H9 (cell line): Measurements from ENCODE around the gene HOXB1. TPM values are rescaled to one million over a fixed set of nuclear protein-coding genes. Genes with fewer than 3 reads are reported as not detected.

Experiments
- DNase-seq: peaks from one replicate; pipeline ENCODE4 v3.0.0-alpha.2; 2017
- H2AFZ ChIP-seq: one replicate; pipeline ENCODE4 v1.6.1; 2013; ENCODE audit warnings: mild to moderate bottlenecking, low read length, control low read depth, moderate library complexity
- H2AK5ac ChIP-seq: 2 replicates; pipeline ENCODE4 v1.6.1; 2013; ENCODE audit warnings: low read length, control low read depth, mixed read lengths; ENCODE audit not compliant: insufficient read length
- H2BK120ac ChIP-seq: one replicate; pipeline ENCODE4 v1.6.1; 2013; ENCODE audit warnings: low read depth, mild to moderate bottlenecking, low read length, control low read depth, inconsistent platforms; ENCODE audit not compliant: poor library complexity, severe bottlenecking
- H2BK12ac ChIP-seq: 2 replicates; pipeline ENCODE4 v1.6.1; 2013; ENCODE audit warnings: low read length, control low read depth, mixed read lengths, low read depth; ENCODE audit not compliant: insufficient read length
- H2BK15ac ChIP-seq: 2 replicates; pipeline ENCODE4 v1.6.1; 2013; ENCODE audit warnings: low read depth, low read length, control low read depth
- H2BK20ac ChIP-seq: one replicate; pipeline ENCODE4 v1.6.1; 2013; ENCODE audit warnings: low read depth, mild to moderate bottlenecking, low read length, control low read depth, inconsistent platforms; ENCODE audit not compliant: poor library complexity, severe bottlenecking
- H2BK5ac ChIP-seq: 2 replicates; pipeline ENCODE4 v1.6.1; 2013; ENCODE audit warnings: low read length, control low read depth, mixed read lengths; ENCODE audit not compliant: insufficient read length
- H3K14ac ChIP-seq: 2 replicates; pipeline ENCODE4 v1.6.1; 2013; ENCODE audit warnings: low read length, control low read depth; ENCODE audit not compliant: insufficient read depth
- H3K18ac ChIP-seq: 2 replicates; pipeline ENCODE4 v1.6.1; 2013; ENCODE audit warnings: low read depth, mild to moderate bottlenecking, mixed read lengths, low read length, control low read depth; ENCODE audit not compliant: insufficient read length
- H3K23ac ChIP-seq: 2 replicates; pipeline ENCODE4 v1.6.1; 2013; ENCODE audit warnings: low read length, control low read depth, mixed read lengths, low read depth; ENCODE audit not compliant: insufficient read length
- H3K23me2 ChIP-seq: 2 replicates; pipeline ENCODE4 v1.6.1; 2013; ENCODE audit warnings: low read depth, mild to moderate bottlenecking, mixed read lengths, low read length, control low read depth; ENCODE audit not compliant: insufficient read length, poor library complexity, severe bottlenecking
- H3K27ac ChIP-seq: 2 replicates; pipeline ENCODE4 v1.5.1; 2013; ENCODE audit warnings: low read length, control low read depth, mixed read lengths, low read depth; ENCODE audit not compliant: insufficient read length
- H3K27me3 ChIP-seq: 2 replicates; pipeline ENCODE4 v1.6.1; 2013; ENCODE audit warnings: low read length, control low read depth, inconsistent platforms; ENCODE audit not compliant: insufficient read depth
- H3K4ac ChIP-seq: 2 replicates; pipeline ENCODE4 v1.6.1; 2013; ENCODE audit warnings: low read depth, mild to moderate bottlenecking, control low read depth, inconsistent platforms, low read length, moderate library complexity
- H3K4me1 ChIP-seq: 2 replicates; pipeline ENCODE4 v1.6.1; 2013; ENCODE audit warnings: low read length, control low read depth, inconsistent platforms; ENCODE audit not compliant: insufficient read depth
- H3K4me2 ChIP-seq: 2 replicates; pipeline ENCODE4 v1.6.1; 2013; ENCODE audit warnings: low read length, control low read depth, mixed read lengths; ENCODE audit not compliant: insufficient read length, insufficient read depth
- H3K56ac ChIP-seq: 2 replicates; pipeline ENCODE4 v1.6.1; 2013; ENCODE audit warnings: low read depth, mild to moderate bottlenecking, mixed read lengths, low read length, control low read depth; ENCODE audit not compliant: insufficient read length
- H3K79me1 ChIP-seq: 2 replicates; pipeline ENCODE4 v1.6.1; 2013; ENCODE audit warnings: low read depth, mild to moderate bottlenecking, moderate library complexity, low read length, control low read depth, inconsistent platforms; ENCODE audit not compliant: insufficient read depth, poor library complexity, severe bottlenecking
- H3K79me2 ChIP-seq: 2 replicates; pipeline ENCODE4 v1.6.1; 2013; ENCODE audit warnings: low read length, control low read depth, inconsistent platforms; ENCODE audit not compliant: insufficient read depth
- H3K9ac ChIP-seq: 2 replicates; pipeline ENCODE4 v1.6.1; 2013; ENCODE audit warnings: low read length, control low read depth, mixed read lengths; ENCODE audit not compliant: insufficient read length; ENCODE audit errors: extremely low read depth
- H3K9me3 ChIP-seq: one replicate; pipeline ENCODE4 v1.6.1; 2013; ENCODE audit warnings: low read depth, low read length, inconsistent platforms; ENCODE audit not compliant: control insufficient read depth
- H3T11ph ChIP-seq: one replicate; pipeline ENCODE4 v1.6.1; 2013; ENCODE audit warnings: mild to moderate bottlenecking, low read length, control low read depth, inconsistent platforms
- H4K20me1 ChIP-seq: one replicate; pipeline ENCODE4 v1.6.1; 2013; ENCODE audit not compliant: control insufficient read depth, insufficient read length, insufficient read depth
- H4K5ac ChIP-seq: 2 replicates; pipeline ENCODE4 v1.6.1; 2013; ENCODE audit warnings: low read depth, mild to moderate bottlenecking, mixed read lengths, low read length, control low read depth; ENCODE audit not compliant: insufficient read length
- H4K8ac ChIP-seq: replicated peaks from 2 replicates; pipeline ENCODE4 v1.6.1; 2013; ENCODE audit warnings: low read length, control low read depth, mixed read lengths, low read depth; ENCODE audit not compliant: insufficient read length
- H4K91ac ChIP-seq: 2 replicates; pipeline ENCODE4 v1.6.1; 2013; ENCODE audit warnings: low read depth, mild to moderate bottlenecking, moderate library complexity, mixed read lengths, low read length, control low read depth; ENCODE audit not compliant: insufficient read length
- H3K27ac Mint-ChIP-seq, 3 experiments: 2 replicates in 2 of 3; 3 replicates in 1 of 3; pipeline ENCODE4 v1.8.0; 2020 to 2021; ENCODE audit warnings: mixed read lengths in 3 of 3, mild to moderate bottlenecking in 1 of 3, moderate library complexity in 1 of 3
- H3K27me3 Mint-ChIP-seq: 2 replicates; pipeline ENCODE4 v1.8.0; 2021; ENCODE audit warnings: low read depth, mild to moderate bottlenecking, moderate library complexity, mixed read lengths
- H3K36me3 Mint-ChIP-seq, 3 experiments: 2 replicates in 2 of 3; 3 replicates in 1 of 3; pipeline ENCODE4 v1.8.0; 2020 to 2021; ENCODE audit warnings: low read depth in 3 of 3, mixed read lengths in 3 of 3; ENCODE audit not compliant: insufficient read depth in 1 of 3
- H3K4me1 Mint-ChIP-seq, 2 experiments: 2 replicates each; pipeline ENCODE4 v1.8.0; 2020; ENCODE audit warnings: mixed read lengths in 2 of 2
- H3K4me3 Mint-ChIP-seq, 2 experiments: 2 replicates in 1 of 2; 3 replicates in 1 of 2; pipeline ENCODE4 v1.8.0; 2020 to 2021; ENCODE audit warnings: mild to moderate bottlenecking in 2 of 2, mixed read lengths in 2 of 2, moderate library complexity in 1 of 2
- H3K9me3 Mint-ChIP-seq, 2 experiments: 2 replicates in 1 of 2; 3 replicates in 1 of 2; pipeline ENCODE4 v1.8.0; 2020; ENCODE audit warnings: mild to moderate bottlenecking in 2 of 2, mixed read lengths in 2 of 2, moderate library complexity in 1 of 2
- CTCF ChIP-seq: fragments of 200-600 bp; sonication (generic); conservative IDR thresholded peaks from 3 replicates; pipeline ENCODE4 v1.8.0; 2021; ENCODE audit warnings: antibody characterized with exemption, mild to moderate bottlenecking
- WGBS: extraction: QIAGEN DNeasy Blood & Tissue Kit; methylation state at CpG from one replicate; pipeline ENCODE4 v1.1.7; 2013; ENCODE audit warnings: missing lambda C conversion rate, low lambda C conversion rate, mixed read lengths; ENCODE audit not compliant: insufficient read length; ENCODE audit errors: extremely low coverage; 5-methylcytosine and 5-hydroxymethylcytosine counted together
- total RNA-seq: library from RNA; stranded (reverse); gene quantifications from 2 replicates; pipeline ENCODE4 v1.2.1, GENCODE V29; 2021

Gene HOXB1
- total RNA-seq, 1 experiment from 2014 or later = not detected

- no peak overlapping the region for H2BK5ac ChIP-seq
- H4K91ac ChIP-seq = no peak overlapping the region
- no peak overlapping the region for H2AFZ ChIP-seq
- H4K20me1 ChIP-seq = no peaks in the 10 kb centered on the region
- DNase-seq = peak; percentile 61
- peak; percentile 58; the same call in 2 of the 3 replicates for TF ChIP-seq CTCF
- no peak overlapping the region for H3K4me2 ChIP-seq
- H3K36me3 Mint-ChIP-seq = no peaks in the 10 kb centered on the region
- H3K4me1 Mint-ChIP-seq = peaks cover 20 to 29% of the 10 kb centered on the region in 2 experiments
- no peak overlapping the region for H3K56ac ChIP-seq
- H3K4me3 Mint-ChIP-seq = no peak overlapping the region
- WGBS = no CpG with 5 or more reads among the region's 12 CpGs
- H3K27me3 ChIP-seq = peaks cover 3% of the 10 kb centered on the region; the same call in 1 of the 2 replicates
- H3K9me3 ChIP-seq = no peaks in the 10 kb centered on the region
- no peak overlapping the region for H2BK20ac ChIP-seq
- no peak overlapping the region for H3K14ac ChIP-seq
- peaks cover 91% of the 10 kb centered on the region for H3K27me3 Mint-ChIP-seq
- no peak overlapping the region for H4K5ac ChIP-seq
- no peak overlapping the region for H3T11ph ChIP-seq
- no peaks in the 10 kb centered on the region for H3K79me2 ChIP-seq
- no peak overlapping the region for H2BK15ac ChIP-seq
- H3K4me1 ChIP-seq = no peaks in the 10 kb centered on the region
- no peak overlapping the region for H3K23ac ChIP-seq
- H3K9me3 Mint-ChIP-seq = no peaks in the 10 kb centered on the region; a peak in 1 of 5 replicates
- H2AK5ac ChIP-seq = no peak overlapping the region
- no peak overlapping the region for H2BK120ac ChIP-seq
- H3K27ac ChIP-seq = no peak overlapping the region
- no peak overlapping the region for H3K4ac ChIP-seq
- no peak overlapping the region for H4K8ac ChIP-seq
- H3K23me2 ChIP-seq = no peaks in the 10 kb centered on the region
- H2BK12ac ChIP-seq = no peak overlapping the region
- H3K18ac ChIP-seq = no peak overlapping the region
- no peaks in the 10 kb centered on the region for H3K79me1 ChIP-seq
- no peak overlapping the region for H3K9ac ChIP-seq
- H3K27ac Mint-ChIP-seq = no peak overlapping the region
Measured at GRCh38 chr17:48500435-48501426, 30.1 kb downstream of the HOXB1 start.
